Stimulated activated memory B cell treated with anti-CD40 and anti-IgM and Interleukin-4, amounts not matched to agents 10 μg/mL and 1 μg/mL and 100 μg/mL, for 72 hours (primary cell): Measurements from ENCODE around the gene SP6.

Source experiments
- ATAC-seq: fragments of 150-1000 bp; cut with Tn5 transposase; 2 replicates; pipeline ENCODE4 v1.10.0; 2021
- H3K27ac Mint-ChIP-seq: one replicate; pipeline ENCODE4 v1.8.0; 2022; ENCODE audit warnings: mild to moderate bottlenecking, mixed read lengths
- H3K27me3 Mint-ChIP-seq: one replicate; pipeline ENCODE4 v1.8.0; 2022; ENCODE audit warnings: mixed read lengths
- H3K36me3 Mint-ChIP-seq: one replicate; pipeline ENCODE4 v1.8.0; 2022; ENCODE audit warnings: mixed read lengths
- H3K4me1 Mint-ChIP-seq: one replicate; pipeline ENCODE4 v1.8.0; 2022; ENCODE audit warnings: mixed read lengths
- H3K4me3 Mint-ChIP-seq: one replicate; pipeline ENCODE4 v1.8.0; 2022; ENCODE audit warnings: mild to moderate bottlenecking, moderate library complexity, mixed read lengths
- H3K9me3 Mint-ChIP-seq: one replicate; pipeline ENCODE4 v1.8.0; 2022; ENCODE audit warnings: mixed read lengths

Gene SP6

DNA sequence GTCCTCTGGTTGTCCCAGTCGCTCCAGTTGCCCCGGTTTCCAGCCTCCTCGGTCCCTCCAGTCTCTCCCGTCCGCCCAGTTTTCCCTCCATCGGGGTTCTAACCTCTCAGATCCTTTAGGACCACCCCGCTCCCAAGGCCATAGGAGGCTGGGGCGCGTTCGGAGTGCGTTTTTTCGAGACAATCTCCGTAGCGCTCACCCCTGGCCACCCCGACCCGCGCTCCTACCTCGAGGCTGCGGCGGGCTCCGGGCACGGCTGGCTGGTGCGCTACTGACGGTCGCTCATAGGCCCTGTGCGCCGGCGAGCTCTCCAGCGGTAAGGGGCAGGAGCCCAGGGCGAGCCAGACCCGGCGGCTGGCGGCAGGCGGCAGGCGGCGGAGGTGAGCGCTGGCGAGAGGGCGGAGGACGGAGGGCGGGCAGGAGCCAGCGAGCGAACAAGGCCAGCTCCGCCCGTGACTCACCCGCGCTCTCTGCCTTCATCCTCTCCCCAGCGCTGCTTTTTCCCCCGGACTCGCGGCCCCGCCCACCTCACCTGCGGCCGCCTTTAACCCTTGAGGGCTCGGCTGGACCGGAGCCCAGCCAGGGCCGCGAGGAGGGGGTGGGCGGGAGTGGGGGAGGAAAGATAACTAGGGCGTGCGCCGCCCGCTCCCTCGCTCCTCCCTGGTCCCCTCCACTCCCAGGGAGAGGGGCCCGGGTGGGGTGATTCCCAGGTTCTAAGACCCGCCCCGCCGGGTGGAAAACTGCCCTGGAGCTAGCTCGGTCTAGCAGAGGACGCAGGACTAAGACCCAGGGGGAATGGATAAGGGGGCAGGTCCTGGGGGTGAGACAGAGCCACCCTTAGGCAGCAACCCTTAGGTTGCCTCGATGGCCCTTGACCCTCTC is at the start of gene SP6:
Gene SP6, minus strand, starts transcription at position 472 of the 882 bp plus-strand sequence. CDS start 2,734 bp downstream, outside the sequence.
- Mint-ChIP-seq H3K4me1 (peaks cover 31% of the 10 kb centered on the region), H3K27ac (no peak within 1 kb of the TSS), H3K27me3 (peaks cover 88% of the 10 kb centered on the region), H3K36me3 (no peaks in the 10 kb centered on the region), H3K9me3 (no peaks in the 10 kb centered on the region), H3K4me3 (peak within 1 kb of the TSS; percentile 61)
- ATAC-seq, result peak; percentile 78

DNA sequence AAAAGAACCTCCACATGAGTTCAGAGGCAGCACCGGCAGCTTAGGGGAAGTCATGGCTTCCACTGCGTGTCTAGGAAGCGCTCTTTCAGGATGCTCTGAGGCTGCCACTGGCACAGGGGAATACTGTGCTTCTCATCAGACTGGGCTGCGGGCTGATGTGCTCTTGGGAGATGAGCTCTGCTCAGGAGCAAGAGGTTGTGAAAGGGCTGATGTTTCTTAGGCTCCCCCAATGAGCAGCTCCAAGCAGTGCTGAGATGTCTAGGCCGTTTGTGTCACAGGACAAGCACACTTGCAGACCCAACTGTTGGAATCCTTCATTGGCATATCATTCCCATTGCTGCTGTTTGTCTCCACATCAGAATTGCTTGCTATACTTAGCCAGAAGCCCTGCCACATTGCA is 48.7 kb upstream of the SP6 start:
- H3K4me1 Mint-ChIP-seq, result peaks cover 39% of the 10 kb centered on the region
- H3K4me3 Mint-ChIP-seq, result no peak overlapping the region
- no peak overlapping the region for H3K27ac Mint-ChIP-seq
- no peaks in the 10 kb centered on the region for H3K27me3 Mint-ChIP-seq
- H3K36me3 Mint-ChIP-seq, result peaks cover 28% of the 10 kb centered on the region
- H3K9me3 Mint-ChIP-seq, result no peaks in the 10 kb centered on the region
- ATAC-seq, result no peak

DNA sequence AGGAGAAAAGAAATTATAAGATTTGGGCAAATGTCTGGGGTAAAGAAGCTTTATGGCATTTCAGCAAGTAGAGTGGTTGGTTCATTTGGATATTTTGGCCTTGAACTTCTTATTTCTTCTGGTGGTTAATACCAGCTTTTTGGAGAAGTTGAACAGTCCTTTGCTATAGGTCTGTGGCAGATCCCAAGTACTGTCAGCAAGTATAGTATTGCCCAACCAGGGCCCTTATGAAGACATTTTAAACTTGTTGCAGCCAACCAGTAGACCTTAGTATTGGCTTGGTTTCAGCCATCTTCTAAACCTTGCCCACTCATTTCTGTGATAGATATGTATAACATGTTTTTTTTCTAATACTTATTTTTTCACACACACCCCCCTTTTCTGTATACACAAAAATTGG is 47.3 kb upstream of the SP6 start:
- peaks cover 22% of the 10 kb centered on the region for H3K36me3 Mint-ChIP-seq
- H3K4me3 Mint-ChIP-seq, result no peak overlapping the region

DNA sequence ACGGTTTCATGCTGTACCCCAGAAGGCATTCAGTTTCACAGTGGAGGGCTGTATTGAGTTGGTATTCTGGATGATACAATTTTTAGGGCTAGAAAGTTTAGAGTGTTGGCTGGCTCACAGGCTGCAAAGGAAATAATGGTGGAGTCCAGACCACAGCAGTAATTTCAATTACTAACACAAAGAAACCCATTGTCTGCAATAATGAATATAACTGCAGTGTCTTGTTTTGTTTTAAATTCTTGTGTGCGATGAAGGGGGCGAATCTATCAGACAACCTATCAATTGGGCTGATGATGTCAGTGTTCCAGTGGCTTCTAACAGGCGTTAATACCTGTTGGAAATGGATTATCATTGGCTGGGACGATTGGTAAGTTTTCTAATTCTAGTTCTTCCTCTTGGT is 46.6 kb upstream of the SP6 start:
- H3K27ac Mint-ChIP-seq, result peak overlapping the region; percentile 92
- ATAC-seq, result no peak
- peaks cover 51% of the 10 kb centered on the region for H3K4me1 Mint-ChIP-seq

More for the DNA sequence above, 47.3 kb upstream of the SP6 start:
- H3K27me3 Mint-ChIP-seq, result no peaks in the 10 kb centered on the region
- no peak for ATAC-seq
- H3K27ac Mint-ChIP-seq, result no peak overlapping the region
- no peaks in the 10 kb centered on the region for H3K9me3 Mint-ChIP-seq
- H3K4me1 Mint-ChIP-seq, result peaks cover 51% of the 10 kb centered on the region

DNA sequence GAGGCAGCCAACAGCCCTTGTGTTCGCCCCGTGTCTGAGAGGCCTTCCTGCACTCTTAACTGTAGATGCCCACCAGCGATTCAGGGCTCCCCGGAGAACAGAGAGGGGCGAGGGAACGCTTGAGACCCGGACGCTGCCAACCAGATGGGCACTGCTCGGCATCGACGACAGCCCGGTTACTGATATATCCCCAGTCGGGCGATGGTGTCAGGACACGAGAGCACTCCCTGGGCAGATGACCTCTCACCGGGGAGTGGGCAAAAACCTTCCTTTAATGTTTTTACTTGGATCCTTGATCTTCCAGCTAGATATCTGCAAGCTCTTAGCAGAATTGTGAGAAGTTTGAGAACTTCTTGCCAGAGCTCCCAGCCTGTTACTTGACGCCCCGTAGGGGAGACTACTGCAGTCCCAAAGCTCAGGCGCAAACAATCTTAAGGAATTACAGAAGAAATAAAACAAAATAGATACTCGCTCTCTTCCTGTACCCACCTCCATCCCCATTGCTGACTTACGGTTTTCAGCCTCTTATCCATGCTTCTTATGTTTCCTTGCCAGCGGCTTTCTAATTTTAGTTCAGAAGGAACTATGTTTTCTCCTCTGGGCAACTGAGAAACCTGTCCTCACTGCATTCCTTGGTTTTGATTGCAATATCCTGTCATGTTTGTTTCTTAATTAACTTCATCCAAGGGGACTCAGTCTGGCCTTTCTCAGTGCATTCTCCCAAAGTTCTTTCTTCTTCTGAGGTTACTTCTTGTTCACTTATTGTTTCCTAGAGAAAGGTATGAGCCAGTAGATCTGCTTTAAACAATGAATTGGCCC is 45.9 kb upstream of the SP6 start:
- H3K27me3 Mint-ChIP-seq, result no peaks in the 10 kb centered on the region
- H3K36me3 Mint-ChIP-seq, result peaks cover 11% of the 10 kb centered on the region
- H3K9me3 Mint-ChIP-seq, result no peaks in the 10 kb centered on the region
- ATAC-seq, result no peak
- peaks cover 46% of the 10 kb centered on the region for H3K4me1 Mint-ChIP-seq
- H3K4me3 Mint-ChIP-seq, result peak overlapping the region; percentile 86
- peak overlapping the region; percentile 92 for H3K27ac Mint-ChIP-seq

More for the DNA sequence above, 46.6 kb upstream of the SP6 start:
- no peaks in the 10 kb centered on the region for H3K27me3 Mint-ChIP-seq
- peak overlapping the region; percentile 86 for H3K4me3 Mint-ChIP-seq
- no peaks in the 10 kb centered on the region for H3K9me3 Mint-ChIP-seq
- peaks cover 17% of the 10 kb centered on the region for H3K36me3 Mint-ChIP-seq

DNA sequence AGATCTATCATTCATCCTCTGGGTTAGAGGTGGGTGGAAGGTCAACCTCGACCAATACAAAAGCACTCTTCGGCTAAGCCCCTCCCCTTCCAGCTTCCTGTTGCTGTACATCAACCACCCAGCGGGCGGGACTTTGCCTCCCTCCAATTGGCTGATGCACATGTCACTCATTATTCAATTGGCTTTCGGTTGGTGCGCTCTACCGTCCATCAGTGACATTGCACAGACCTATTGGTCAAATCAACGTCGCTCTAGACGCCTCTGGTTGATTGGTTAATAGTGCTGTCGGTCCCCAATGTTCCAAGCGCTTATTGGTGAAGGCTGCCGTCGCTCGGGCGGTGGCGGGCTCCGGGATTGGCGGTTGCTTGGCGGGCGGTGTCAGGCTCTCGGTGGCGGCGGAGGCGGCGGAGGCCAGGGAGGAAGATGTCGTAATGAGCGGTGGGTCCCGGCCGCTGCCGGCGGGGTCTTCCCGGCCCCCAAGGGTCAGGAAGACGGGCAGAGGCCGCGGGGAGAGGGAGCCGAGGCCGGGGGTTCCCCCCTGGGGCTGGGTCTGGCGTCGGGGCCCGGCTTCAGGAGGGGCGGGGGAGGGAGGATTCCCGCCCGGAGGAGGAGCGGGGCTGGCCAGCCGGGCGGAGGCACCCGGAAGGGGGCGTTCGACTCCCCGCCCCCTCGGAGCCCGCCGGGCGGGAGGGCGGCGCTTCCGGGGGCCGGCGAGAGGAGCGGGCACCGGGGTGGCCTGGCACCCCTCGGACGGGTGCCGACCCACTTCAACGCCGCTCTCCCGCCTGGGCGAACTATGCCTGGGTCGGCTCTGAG is 45.1 kb upstream of the SP6 start, which contains the start of gene SP2:
Gene SP2, plus strand, starts transcription at position 381 of the 816 bp plus-strand sequence. Its CDS starts 51 bp downstream, at position 432.
- H3K27me3 Mint-ChIP-seq, result no peaks in the 10 kb centered on the region
- H3K27ac Mint-ChIP-seq, result peak within 1 kb of the TSS; percentile 92
- H3K36me3 Mint-ChIP-seq, result peaks cover 5% of the 10 kb centered on the region
- H3K4me3 Mint-ChIP-seq, result peak within 1 kb of the TSS; percentile 92
- peak; percentile 97 for ATAC-seq
- peaks cover 48% of the 10 kb centered on the region for H3K4me1 Mint-ChIP-seq
- H3K9me3 Mint-ChIP-seq, result no peaks in the 10 kb centered on the region

DNA sequence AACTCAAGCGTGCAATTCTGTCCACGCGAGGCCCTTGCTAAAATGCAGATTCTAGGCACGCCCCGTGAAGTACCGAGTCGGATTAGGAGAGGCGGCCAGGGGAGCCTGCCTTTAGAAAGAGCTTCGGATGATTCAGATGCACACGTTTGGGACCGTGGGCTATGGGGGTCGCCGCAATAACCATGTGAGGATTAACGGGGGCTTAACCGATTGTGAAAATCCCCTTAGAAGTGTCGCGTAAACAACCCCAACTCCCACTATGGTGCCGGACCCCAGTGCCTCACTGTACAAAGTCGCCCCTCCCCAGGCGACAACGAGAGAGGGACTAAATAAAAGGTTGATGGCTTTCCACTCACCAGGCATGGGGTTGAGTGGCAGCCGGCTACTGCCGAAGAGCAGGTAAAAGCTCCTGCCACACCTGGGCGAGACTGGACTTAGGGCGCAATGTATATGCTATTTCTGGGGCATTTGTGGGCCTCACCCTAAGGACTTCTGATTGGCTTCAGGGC is 44.4 kb upstream of the SP6 start:
- H3K9me3 Mint-ChIP-seq, result no peaks in the 10 kb centered on the region
- ATAC-seq, result no peak

DNA sequence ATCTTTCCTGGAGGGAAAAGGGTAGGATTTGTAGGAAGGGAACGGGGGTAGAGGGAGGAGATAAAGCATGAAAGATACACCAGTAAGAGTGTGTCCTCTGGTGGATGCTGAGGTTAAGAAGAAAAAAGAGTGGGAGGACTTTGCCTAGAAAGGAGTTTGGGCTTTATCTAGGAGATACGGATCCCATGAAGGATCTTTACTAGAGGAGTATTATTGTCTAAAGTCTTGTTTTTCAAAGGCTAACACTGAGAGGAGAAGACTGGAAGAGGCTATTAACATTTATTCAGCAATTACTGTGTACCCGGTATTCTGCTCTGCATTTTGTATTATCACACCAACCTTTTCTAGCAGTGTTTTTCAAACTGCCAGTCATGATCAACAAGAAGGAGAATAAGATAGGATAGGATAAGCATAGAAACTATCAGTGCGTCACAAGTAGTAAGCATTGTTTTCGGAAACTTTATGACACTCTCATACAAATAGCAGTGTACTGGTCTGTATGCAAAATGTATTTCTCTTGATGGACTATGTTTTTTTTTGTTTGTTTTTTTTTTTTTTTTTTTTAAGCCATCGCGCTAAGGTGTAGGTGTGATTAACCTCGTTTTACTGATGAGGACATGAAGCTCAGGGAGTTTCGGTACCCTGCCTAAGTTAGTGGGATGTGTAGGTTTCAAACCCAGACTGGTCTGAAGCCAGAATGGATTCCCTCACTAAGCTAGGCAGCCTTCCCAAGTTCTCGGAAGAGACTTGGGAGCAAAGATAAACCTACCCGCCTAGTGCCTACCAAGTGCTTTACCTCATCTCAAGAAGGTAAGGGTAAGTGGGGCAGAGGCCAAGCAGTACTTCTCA is 43.8 kb upstream of the SP6 start:
- H3K27me3 Mint-ChIP-seq, result no peaks in the 10 kb centered on the region
- no peaks in the 10 kb centered on the region for H3K9me3 Mint-ChIP-seq
- no peak for ATAC-seq
- peaks cover 55% of the 10 kb centered on the region for H3K4me1 Mint-ChIP-seq
- H3K36me3 Mint-ChIP-seq, result peaks cover 5% of the 10 kb centered on the region
- peak overlapping the region; percentile 92 for H3K27ac Mint-ChIP-seq
- peak overlapping the region; percentile 92 for H3K4me3 Mint-ChIP-seq

More for the DNA sequence above, 44.4 kb upstream of the SP6 start:
- peak overlapping the region; percentile 92 for H3K4me3 Mint-ChIP-seq
- peak overlapping the region; percentile 92 for H3K27ac Mint-ChIP-seq
- H3K36me3 Mint-ChIP-seq, result peaks cover 5% of the 10 kb centered on the region
- no peaks in the 10 kb centered on the region for H3K27me3 Mint-ChIP-seq
- H3K4me1 Mint-ChIP-seq, result peaks cover 48% of the 10 kb centered on the region

DNA sequence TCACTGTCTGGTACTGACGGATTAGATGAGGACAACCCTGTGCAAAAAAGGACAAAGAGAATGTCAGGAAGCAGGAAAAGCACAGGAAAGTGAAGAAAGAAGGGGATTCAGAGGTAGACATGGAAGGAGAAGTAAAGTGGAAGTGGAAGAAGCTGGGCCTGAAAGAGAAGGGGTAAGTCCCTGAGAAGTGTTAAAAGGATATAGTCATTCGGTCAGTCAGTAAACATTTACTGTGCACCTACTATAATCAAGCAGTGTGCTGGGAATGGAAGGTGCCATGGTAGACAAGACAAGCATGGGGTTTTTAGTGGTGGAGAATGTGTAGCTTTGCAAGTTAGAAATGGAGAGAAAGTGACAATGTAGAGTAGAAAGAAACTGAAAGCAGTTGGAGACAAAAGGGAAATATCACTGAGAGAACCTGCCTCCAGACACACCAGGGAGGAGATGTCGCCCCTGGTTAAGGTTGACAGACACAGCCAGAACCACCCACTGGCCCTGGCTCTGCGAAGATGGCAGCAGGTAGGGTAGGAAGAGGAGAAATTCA is 40.7 kb upstream of the SP6 start:
- peaks cover 31% of the 10 kb centered on the region for H3K4me1 Mint-ChIP-seq
- no peaks in the 10 kb centered on the region for H3K27me3 Mint-ChIP-seq
- no peak for ATAC-seq
- no peak overlapping the region for H3K4me3 Mint-ChIP-seq
- peak overlapping the region; percentile 19 for H3K27ac Mint-ChIP-seq
- H3K9me3 Mint-ChIP-seq, result no peaks in the 10 kb centered on the region
- no peaks in the 10 kb centered on the region for H3K36me3 Mint-ChIP-seq

DNA sequence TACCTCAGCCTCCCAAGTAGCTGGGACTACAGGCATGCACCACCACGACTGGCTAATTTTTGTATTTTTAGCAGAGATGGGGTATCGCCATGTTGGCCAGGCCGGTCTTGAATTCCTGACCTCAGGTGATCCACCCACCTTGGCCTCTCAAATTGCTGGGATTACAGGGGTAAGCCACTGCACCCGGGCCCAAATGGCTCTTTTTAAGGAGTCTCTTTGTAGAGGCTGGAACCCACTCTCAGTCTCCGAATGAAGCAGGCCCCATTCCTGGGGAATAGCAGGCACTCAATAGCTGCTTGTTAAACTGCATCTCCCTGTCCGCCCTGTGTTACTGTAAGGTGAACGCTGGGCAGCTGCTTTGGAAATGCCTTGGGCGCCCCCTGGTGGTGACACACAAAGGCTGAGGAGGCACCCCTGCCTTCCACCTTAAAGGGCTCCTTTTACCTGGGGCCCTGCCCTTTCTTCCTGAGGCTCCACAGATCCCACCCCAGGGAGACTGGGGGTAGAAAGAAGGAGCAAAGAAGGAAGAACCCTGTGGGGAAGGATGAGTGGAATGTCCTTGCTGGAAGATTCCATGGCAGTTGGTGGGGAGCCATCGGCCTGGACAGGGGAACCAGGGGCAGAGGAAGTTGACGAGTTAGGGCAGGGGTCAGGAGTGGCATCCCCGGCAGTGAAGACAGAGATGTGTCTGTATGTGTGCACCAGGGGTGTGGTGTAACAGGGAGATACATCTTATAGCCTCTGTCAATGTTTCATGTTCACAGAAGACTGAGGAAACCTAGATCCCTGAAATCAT is 39.0 kb upstream of the SP6 start:
- Mint-ChIP-seq H3K27ac (peak overlapping the region; percentile 29), H3K4me3 (no peak overlapping the region), H3K36me3 (no peaks in the 10 kb centered on the region), H3K27me3 (no peaks in the 10 kb centered on the region), H3K4me1 (peaks cover 30% of the 10 kb centered on the region), H3K9me3 (no peaks in the 10 kb centered on the region)
- ATAC-seq, result peak; percentile 94

DNA sequence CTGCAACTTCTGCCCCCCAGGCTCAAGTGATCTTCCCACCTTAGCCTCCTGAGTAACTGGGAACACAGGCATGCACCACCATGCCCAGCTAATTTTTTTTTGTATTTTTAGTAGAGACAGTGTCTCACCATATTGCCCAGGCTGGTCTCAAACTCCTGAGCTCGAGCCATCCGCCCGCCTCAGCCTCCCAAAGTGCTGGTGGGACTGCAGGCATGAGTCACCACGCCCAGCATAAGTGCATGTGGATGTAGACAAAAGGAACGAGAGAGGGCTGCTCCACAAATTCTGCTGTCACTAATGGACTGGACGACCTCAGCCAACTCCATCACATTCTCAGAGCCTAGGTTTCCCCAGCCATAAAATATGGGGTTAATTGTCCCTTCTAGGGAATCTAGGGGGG is 37.3 kb upstream of the SP6 start:
- Mint-ChIP-seq H3K9me3 (no peaks in the 10 kb centered on the region), H3K4me3 (no peak overlapping the region), H3K27me3 (peaks cover 12% of the 10 kb centered on the region), H3K36me3 (no peaks in the 10 kb centered on the region), H3K27ac (no peak overlapping the region), H3K4me1 (peaks cover 16% of the 10 kb centered on the region)
- no peak for ATAC-seq

DNA sequence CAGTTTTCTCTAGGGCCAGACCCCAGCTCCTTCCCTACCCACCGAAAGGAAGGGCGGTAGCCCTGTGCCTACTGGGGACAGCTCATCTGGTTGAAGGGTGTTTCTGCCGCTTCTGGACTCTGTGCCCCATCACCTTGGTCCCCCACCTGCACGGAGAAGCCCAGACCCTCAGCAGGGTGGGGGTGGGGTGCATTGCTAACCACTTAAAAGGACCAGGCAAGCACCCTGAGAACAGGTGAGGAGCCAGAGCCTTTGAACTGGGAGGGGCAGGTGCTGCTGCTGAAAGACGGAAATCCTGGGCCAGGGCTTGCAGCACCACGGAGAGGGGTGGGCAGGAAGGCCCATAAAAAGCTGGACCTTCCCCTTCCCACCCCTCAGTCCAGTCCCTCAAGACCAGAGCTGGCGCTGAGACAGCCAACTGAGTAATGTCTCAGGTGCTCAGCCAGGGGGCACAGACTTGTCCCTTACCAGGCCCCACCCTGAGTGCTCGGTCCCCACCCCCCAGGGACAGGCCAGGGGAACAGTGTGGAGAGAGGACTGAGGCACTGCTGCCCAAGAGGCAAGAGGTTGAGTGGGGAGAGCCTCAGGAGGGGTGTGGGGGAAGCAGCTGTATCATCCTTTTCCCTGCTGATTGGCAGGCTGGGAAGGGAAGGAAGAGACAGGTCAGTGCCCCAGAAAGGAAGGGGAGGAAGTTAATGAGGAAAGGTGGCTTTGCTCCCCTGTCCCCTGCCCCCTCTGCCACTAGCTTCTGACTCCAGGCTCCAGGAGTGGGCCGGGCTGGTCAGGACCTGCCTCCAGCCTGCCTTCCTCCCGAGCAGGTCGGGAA is 34.2 kb upstream of the SP6 start:
- Mint-ChIP-seq H3K27ac (no peak overlapping the region), H3K27me3 (peaks cover 27% of the 10 kb centered on the region), H3K9me3 (no peaks in the 10 kb centered on the region), H3K4me1 (peaks cover 4% of the 10 kb centered on the region), H3K36me3 (no peaks in the 10 kb centered on the region), H3K4me3 (no peak overlapping the region)
- ATAC-seq, result no peak
